GM18502 (cell line): ENCODE data around the gene SNX30.

Source experiments
- ATAC-seq: cut with Tn5 transposase; IDR thresholded peaks from one replicate; pipeline ENCODE4 v1.9.1; 2021; ENCODE audit warnings: mild to moderate bottlenecking; ENCODE audit not compliant: unreplicated experiment, poor library complexity

The SNX30 gene

DNA sequence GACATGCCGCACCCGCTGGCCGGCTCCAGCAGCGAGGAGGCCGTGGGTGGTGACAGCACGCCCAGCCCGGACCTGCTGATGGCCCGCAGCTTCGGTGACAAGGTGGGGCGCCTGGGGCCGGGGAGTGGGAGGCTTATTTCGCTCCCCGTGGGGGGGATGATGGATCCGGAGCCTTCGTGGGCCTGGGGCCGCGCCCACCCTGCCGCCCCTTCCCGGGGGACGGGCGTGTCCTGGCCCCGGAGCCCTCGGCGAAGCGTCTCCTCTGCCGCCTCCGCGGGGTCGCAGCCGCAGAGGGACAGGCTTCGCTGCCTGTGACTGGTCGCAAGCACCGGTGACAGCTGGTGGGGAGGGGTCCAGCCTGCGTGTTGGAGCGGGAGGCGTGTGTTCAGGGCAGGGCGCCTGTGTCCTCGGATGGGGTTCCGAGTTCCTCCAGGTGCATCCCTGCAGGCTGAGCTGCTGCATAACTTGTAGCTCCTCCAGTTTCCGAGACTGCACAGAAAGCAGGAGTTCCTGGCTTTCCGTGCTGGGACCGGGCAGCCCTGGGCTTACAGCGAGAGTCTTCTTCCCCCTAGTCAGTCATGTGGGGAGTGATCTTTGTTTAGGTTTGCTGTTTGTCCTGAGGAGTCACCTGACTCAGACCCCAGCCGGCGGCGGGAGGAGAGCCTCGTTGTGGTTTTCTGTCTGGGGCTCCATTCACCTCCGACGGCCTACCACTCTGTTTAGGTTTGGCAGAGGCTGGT is 666 bp downstream of the SNX30 start:
- peak; percentile 47 for ATAC-seq

- ATAC-seq: no peak
Measured at GRCh38 chr9:112752334-112753125, 2.0 kb downstream of the SNX30 start.

DNA sequence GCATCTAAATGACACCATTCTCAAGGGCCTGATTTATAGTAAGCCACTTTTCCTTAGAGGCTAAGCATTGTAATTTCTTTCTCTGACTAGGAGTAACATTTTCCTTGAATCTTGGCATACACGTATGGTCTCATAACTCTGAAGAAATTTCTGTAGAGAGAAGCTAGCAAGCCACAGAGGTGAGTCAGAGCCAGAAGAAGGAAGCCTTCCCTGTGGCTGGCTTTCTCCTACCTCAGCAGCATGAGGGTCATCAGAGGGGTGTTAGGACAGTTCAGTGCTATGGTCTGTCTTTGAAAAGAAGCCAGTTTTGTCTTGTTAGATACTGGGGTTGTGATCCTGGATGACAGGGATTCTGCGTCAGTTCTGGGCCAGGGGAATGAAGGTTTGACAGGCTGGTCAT is 3.2 kb downstream of the SNX30 start:
- ATAC-seq: no peak

GRCh38 chr9:112754578-112754977 is 4.0 kb downstream of the SNX30 start:
- ATAC-seq: no peak

DNA sequence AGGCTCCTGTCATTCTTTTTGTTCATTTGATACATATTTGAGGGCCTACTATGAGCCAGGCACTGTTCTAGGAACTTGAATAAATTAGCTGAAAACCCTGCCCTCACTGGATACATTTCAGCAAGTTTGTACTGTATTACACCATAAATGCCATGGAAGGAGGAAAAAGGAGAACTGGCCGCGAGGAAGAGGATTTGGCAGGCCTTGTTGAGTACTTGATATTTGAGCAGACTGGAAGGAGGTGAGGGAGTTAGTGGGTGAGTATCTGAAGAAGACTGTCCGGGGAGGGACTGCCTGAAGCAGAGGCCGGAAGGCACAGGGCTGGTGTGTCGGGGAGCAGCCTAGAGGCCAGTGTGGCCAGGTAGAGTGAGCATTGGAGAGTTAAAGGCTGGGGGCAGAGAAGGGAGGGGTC is 4.5 kb downstream of the SNX30 start:
- no peak for ATAC-seq

DNA sequence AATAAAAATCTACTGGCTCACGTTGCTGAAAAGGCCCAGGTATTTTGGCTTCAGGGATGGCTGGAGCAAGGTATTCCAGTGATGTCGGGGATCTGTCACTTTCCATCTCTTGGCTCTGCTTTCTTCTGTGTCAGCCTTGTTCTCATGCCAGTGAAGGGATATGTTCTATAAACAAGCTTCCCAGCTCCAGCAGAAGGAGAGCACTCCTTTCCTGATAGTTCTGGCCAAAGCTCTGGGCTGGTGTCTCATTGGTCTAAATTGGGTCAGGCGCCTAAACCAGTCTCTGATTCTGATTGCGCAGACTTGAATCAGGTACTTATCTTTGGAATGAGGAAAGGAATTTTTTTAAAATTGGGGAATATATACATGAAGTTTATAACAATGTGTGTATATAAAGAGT is 5.1 kb downstream of the SNX30 start:
- no peak for ATAC-seq

DNA sequence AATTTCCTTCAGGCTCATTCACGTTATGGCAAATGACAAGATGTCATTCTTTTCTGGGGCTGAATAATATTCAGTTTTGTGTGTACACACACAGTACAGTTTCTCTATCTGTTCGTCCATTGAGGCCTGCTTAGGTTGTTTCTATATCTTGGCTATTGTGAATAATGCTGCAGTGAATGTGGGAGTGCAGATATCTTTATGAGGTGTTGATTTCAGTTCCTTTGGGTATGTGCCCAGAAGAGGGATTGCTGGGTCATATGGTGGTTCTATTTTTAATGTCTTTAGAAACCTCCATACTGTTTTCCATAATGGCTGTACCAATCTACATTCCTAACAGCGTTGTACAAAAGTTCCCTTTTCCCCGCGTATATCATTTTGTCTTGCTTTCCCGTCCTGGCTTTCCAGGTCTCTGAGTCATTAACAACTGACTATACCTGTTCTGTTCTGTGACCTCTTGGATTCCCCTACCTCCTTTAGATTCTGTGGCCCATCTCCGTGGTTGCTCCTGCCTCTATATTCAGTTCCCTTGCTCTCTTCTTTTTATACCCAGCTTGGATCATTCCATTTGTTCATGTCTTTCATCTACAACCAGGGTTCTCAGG is 6.8 kb downstream of the SNX30 start:
- ATAC-seq: no peak

DNA sequence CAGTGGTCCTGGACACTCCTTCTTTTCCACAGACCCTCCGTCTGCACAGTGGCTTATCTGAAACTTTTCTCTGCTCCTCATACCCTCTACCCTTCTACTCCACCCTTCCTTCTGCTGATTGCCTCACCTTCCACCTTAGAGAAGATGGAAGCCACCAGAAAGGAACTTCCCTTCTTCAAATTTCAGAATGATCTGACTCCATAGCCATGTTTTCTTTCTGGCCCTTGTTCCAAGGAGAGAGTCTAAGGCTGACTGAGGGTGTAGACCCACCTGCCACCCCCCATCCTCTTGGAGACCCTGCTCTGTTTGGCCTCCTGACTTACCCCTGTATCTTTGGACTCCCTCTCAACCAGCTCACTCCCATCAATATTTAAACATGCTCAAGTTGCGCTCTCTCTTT is 7.4 kb downstream of the SNX30 start:
- no peak for ATAC-seq

DNA sequence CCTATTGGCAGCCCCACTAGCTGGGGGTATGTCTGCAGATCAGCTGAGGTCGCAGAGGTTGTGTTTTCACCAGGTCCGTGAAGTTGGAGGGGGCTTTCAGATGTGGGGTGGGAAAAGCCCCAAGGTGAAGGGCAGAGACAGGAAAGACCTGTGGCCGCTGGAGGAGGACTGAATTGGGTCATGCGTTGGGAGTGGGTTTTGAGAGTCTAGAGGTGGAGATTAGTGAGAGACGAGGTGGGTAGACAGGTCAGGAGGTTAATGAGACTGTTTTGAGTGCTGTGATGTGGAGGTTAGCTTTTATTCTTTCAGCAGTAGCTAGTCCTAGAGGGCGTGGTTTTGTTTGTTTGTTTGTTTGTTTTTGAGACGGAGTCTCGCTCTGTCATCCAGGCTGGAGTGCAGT is 10.3 kb downstream of the SNX30 start:
- ATAC-seq: no peak

- ATAC-seq: no peak
Measured at GRCh38 chr9:112761912-112762655, 11.5 kb downstream of the SNX30 start.

- no peak for ATAC-seq
Measured at GRCh38 chr9:112762726-112763518, 12.4 kb downstream of the SNX30 start.

DNA sequence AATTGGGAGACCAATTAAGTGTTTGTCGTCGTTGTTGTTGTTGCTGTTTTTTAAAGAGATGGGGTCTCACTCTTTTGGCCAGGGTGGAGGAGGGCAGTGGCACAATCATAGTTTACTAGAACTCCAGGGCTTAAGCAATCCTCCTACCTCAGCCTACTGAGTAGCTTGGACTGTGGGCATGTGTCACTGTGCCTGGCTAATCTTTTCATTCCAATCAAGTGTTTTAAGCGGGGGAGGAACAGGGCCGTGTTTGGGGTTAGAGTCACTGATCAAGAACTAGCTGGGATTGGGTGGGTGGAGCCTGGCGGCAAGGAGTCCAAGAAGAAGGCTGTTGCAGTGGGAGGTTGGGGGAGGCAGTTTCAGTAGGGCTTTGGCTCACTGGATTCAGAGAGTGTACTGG is 13.8 kb downstream of the SNX30 start:
- no peak for ATAC-seq

GRCh38 chr9:112764837-112765236 is 14.3 kb downstream of the SNX30 start:
- no peak for ATAC-seq

DNA sequence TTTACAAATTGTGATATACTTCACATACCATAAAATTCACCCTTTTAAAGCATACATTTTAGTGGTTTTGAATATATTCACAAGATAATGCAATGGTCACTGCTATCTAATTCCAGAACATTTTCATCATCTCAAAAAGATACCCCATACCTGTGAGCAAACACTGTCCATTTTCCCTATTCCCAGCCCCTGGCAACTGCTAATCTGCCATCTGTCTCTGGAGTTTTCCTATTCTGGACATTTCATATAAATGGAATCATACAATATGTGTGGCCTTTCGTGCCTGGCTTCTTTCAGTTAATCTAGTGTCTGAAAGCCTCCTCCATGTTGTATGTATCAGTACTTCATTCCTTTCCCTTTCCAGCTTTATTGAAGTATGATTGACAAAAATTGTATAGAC is 14.7 kb downstream of the SNX30 start:
- no peak for ATAC-seq

- ATAC-seq: peak; percentile 65
Measured at GRCh38 chr9:112771359-112772214, 21.0 kb downstream of the SNX30 start.

- ATAC-seq: peak; percentile 8
Measured at GRCh38 chr9:112772215-112772509, 21.6 kb downstream of the SNX30 start.

GRCh38 chr9:112772551-112772950 is 22.0 kb downstream of the SNX30 start:
- ATAC-seq: no peak

- ATAC-seq: peak; percentile 50
Measured at GRCh38 chr9:112774006-112774996, 23.7 kb downstream of the SNX30 start.
